Measurements from ENCODE around the gene WNK2.

Gene WNK2

GRCh38 chr9:93240891-93241334 is 57.0 kb downstream of the WNK2 start:
- POLR2A ChIA-PET (ENCODE audit: low non-redundant PET): no interaction called here
- TF ChIP-seq CTCF (conservative IDR thresholded peaks at IDR 0.05; ENCODE audit: low read depth): no peak
- no peak overlapping the region for H3K27ac ChIP-seq
- CTCF ChIA-PET: no interaction called here
- DNase-seq (ENCODE audit: low spot score): no peak

GRCh38 chr9:93243112-93243511 is 59.2 kb downstream of the WNK2 start:
- ChIA-PET POLR2A (ENCODE audit: low non-redundant PET) (no interaction called here), CTCF (no interaction called here)
- DNase-seq (ENCODE audit: low spot score): no peak
- no peak overlapping the region for H3K27ac ChIP-seq
- TF ChIP-seq CTCF (conservative IDR thresholded peaks at IDR 0.05; ENCODE audit: low read depth): no peak

- ChIA-PET POLR2A (ENCODE audit: low non-redundant PET) (no interaction called here), CTCF (interaction anchor here (0.6 to 0.7 kb wide), 2 partner anchors 124 to 575 kb away, joined by 3 to 4 read pairs; no protein-coding TSS in a partner anchor)
- no peak for DNase-seq (ENCODE audit: low spot score)
- no peak for TF ChIP-seq CTCF (conservative IDR thresholded peaks at IDR 0.05; ENCODE audit: low read depth)
- no peak overlapping the region for H3K27ac ChIP-seq
Measured at GRCh38 chr9:93244101-93244500, 60.2 kb downstream of the WNK2 start.

- POLR2A ChIA-PET (ENCODE audit: low non-redundant PET): no interaction called here
- TF ChIP-seq CTCF (conservative IDR thresholded peaks at IDR 0.05; ENCODE audit: low read depth): no peak
- CTCF ChIA-PET: interaction anchor here (0.6 to 0.7 kb wide), 2 partner anchors 125 to 576 kb away, joined by 3 to 4 read pairs; no protein-coding TSS in a partner anchor
- H3K27ac ChIP-seq: no peak overlapping the region
- peak; percentile 62 for DNase-seq (ENCODE audit: low spot score)
Measured at GRCh38 chr9:93244510-93245436, 60.8 kb downstream of the WNK2 start.

- ChIA-PET POLR2A (ENCODE audit: low non-redundant PET) (no interaction called here), CTCF (interaction anchor here (0.8 kb wide), 1 partner anchor 57 kb away, joined by 6 read pairs; no protein-coding TSS in a partner anchor)
- no peak for TF ChIP-seq CTCF (conservative IDR thresholded peaks at IDR 0.05; ENCODE audit: low read depth)
- no peak for DNase-seq (ENCODE audit: low spot score)
- H3K27ac ChIP-seq: no peak overlapping the region
Measured at GRCh38 chr9:93245437-93245970, 61.6 kb downstream of the WNK2 start.

GRCh38 chr9:93246111-93246510 is 62.2 kb downstream of the WNK2 start:
- ChIA-PET POLR2A (ENCODE audit: low non-redundant PET) (no interaction called here), CTCF (interaction anchor here (0.8 kb wide), 1 partner anchor 56 kb away, joined by 6 read pairs; no protein-coding TSS in a partner anchor)
- DNase-seq (ENCODE audit: low spot score): no peak
- no peak overlapping the region for H3K27ac ChIP-seq
- no peak for TF ChIP-seq CTCF (conservative IDR thresholded peaks at IDR 0.05; ENCODE audit: low read depth)

Measured in RWPE1 (cell line).